Measurements from ENCODE around the gene SMIM35.

Gene SMIM35

DNA sequence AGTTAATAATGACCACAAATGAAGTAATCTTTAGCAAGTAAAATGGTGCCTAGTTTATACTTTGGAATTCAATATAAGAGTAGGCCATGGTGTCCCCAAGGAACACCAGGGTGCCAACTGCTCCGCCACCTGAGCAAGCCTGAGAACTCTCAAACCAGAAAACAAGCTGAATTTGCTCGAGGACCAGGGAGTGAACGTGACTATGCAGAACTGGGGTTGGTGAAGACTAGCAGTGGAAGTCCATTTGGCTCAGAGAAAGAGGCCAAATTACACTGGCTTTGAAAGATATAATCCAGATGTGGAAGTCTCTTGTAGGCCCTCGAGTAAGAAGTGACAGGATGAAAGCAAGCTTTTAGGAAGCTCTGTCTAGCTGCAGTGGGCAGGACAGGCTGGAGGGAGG is 8.7 kb upstream of the SMIM35 start:
- Histone ChIP-seq H3K14ac (ENCODE audit: low read length) (no peak overlapping the region), H3K79me2 (ENCODE audit: control insufficient read depth, insufficient read depth, low read length, poor library complexity) (no peaks in the 10 kb centered on the region), H2BK120ac (ENCODE audit: insufficient read depth, low read length, poor library complexity) (no peak overlapping the region), H3K9me3 (ENCODE audit: insufficient read depth, low read depth, low read length) (no peaks in the 10 kb centered on the region), H3K18ac (ENCODE audit: low read length) (no peak overlapping the region), H2AK5ac (ENCODE audit: low read length) (no peak overlapping the region), H4K12ac (ENCODE audit: low read depth, low read length) (no peak overlapping the region), H2BK5ac (ENCODE audit: low read depth, low read length, poor library complexity) (no peak overlapping the region), H3K27ac (ENCODE audit: low read depth, low read length) (no peak overlapping the region), H3K36me3 (ENCODE audit: control insufficient read depth in 1 of 2, insufficient read depth in 2 of 2, low read length in 2 of 2) (no peaks in the 10 kb centered on the region), H2AFZ (ENCODE audit: insufficient read depth, low read length, poor library complexity) (no peak overlapping the region), H3K27me3 (ENCODE audit: insufficient read depth, low read length) (no peaks in the 10 kb centered on the region), H2BK12ac (ENCODE audit: low read length) (no peak overlapping the region), H3K4ac (ENCODE audit: low read depth, low read length) (no peak overlapping the region), H3K4me3 (ENCODE audit: low read depth, low read length) (no peak overlapping the region), H4K8ac (ENCODE audit: low read depth, low read length) (no peak overlapping the region), H4K91ac (ENCODE audit: low read depth, low read length) (no peak overlapping the region), H3K9ac (ENCODE audit: low read length) (no peak overlapping the region), H3K4me2 (ENCODE audit: low read length) (no peak overlapping the region), H3K23ac (ENCODE audit: low read length) (no peak overlapping the region), H3K4me1 (ENCODE audit: control insufficient read depth in 1 of 2, insufficient read depth in 2 of 2, low read length in 2 of 2) (no peaks in the 10 kb centered on the region), H3K79me1 (ENCODE audit: low read length) (no peaks in the 10 kb centered on the region)
- WGBS (ENCODE audit: extremely low coverage, insufficient coverage, insufficient read length) = no CpG with 5 or more reads among the region's 4 CpGs
- DNase-seq = no peak

DNA sequence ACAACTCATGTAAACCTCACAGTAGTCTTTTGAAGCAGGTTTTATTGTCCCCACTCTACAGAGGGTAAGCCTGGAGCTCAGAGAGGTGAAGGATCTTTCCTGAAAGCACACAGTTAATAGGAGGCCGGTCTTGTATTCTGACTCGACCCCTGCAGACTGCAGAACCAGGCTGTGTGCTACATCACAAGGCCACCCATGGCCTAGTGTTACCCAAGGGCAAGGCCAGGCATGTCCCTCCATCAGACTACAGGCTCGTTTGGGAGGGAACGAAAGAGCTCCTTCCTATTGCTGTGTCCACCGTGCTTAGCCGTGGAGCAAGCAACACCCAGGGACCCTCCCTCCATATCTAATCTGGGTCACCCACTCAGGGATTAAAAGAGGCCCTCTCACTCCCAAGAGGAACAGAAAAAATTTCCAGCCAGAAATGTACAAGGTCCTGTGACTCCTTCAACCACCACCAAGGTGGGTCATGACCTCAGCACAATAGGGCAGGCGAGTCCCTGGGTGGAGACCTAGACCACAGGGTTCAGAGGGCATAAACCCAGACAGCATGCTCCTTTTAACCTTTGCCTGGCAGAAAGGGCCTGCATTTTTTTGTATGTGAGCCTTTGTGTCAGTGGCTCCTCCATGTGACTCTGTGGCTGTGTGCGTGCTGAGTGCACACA is 6.3 kb upstream of the SMIM35 start:
- Histone ChIP-seq H4K91ac (ENCODE audit: low read depth, low read length) (no peak overlapping the region), H3K27ac (ENCODE audit: low read depth, low read length) (no peak overlapping the region), H3K14ac (ENCODE audit: low read length) (no peak overlapping the region), H3K4ac (ENCODE audit: low read depth, low read length) (no peak overlapping the region), H3K9ac (ENCODE audit: low read length) (no peak overlapping the region), H3K4me3 (ENCODE audit: low read depth, low read length) (no peak overlapping the region), H2BK5ac (ENCODE audit: low read depth, low read length, poor library complexity) (peak overlapping the region; percentile 0), H2BK12ac (ENCODE audit: low read length) (no peak overlapping the region), H3K4me2 (ENCODE audit: low read length) (no peak overlapping the region), H2AK5ac (ENCODE audit: low read length) (no peak overlapping the region), H3K79me1 (ENCODE audit: low read length) (no peaks in the 10 kb centered on the region), H3K4me1 (ENCODE audit: control insufficient read depth in 1 of 2, insufficient read depth in 2 of 2, low read length in 2 of 2) (no peaks in the 10 kb centered on the region), H3K79me2 (ENCODE audit: control insufficient read depth, insufficient read depth, low read length, poor library complexity) (no peaks in the 10 kb centered on the region), H4K12ac (ENCODE audit: low read depth, low read length) (no peak overlapping the region), H4K8ac (ENCODE audit: low read depth, low read length) (no peak overlapping the region), H3K18ac (ENCODE audit: low read length) (no peak overlapping the region), H3K27me3 (ENCODE audit: insufficient read depth, low read length) (no peaks in the 10 kb centered on the region), H2BK120ac (ENCODE audit: insufficient read depth, low read length, poor library complexity) (no peak overlapping the region), H2AFZ (ENCODE audit: insufficient read depth, low read length, poor library complexity) (no peak overlapping the region), H3K9me3 (ENCODE audit: insufficient read depth, low read depth, low read length) (no peaks in the 10 kb centered on the region), H3K36me3 (ENCODE audit: control insufficient read depth in 1 of 2, insufficient read depth in 2 of 2, low read length in 2 of 2) (no peaks in the 10 kb centered on the region), H3K23ac (ENCODE audit: low read length) (no peak overlapping the region)
- no peak for DNase-seq
- WGBS (ENCODE audit: extremely low coverage, insufficient coverage, insufficient read length) = no CpG with 5 or more reads among the region's 8 CpGs

DNA sequence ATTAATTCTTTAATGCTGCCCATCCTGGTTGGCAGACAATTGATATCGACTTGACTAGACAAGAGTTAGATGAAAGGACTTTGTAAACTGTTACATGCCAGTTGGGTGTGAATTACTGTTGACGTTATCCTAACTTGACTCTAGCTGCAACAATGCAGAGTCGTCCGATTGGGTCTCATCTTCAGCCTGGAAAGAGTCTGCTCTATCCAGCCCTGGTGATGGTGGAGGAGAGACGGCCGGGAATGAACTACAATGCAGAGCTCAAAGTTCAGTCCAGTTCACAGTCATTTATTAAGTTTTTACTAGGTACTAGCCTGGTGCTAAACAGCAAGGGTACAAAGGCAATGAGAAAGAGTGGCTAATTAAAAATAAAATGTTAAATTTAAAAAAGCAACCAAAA is 4.9 kb upstream of the SMIM35 start:
- Histone ChIP-seq H3K4me1 (ENCODE audit: control insufficient read depth in 1 of 2, insufficient read depth in 2 of 2, low read length in 2 of 2) (no peaks in the 10 kb centered on the region), H4K12ac (ENCODE audit: low read depth, low read length) (no peak overlapping the region), H2BK5ac (ENCODE audit: low read depth, low read length, poor library complexity) (no peak overlapping the region), H3K9me3 (ENCODE audit: insufficient read depth, low read depth, low read length) (peaks cover 9% of the 10 kb centered on the region), H3K23ac (ENCODE audit: low read length) (no peak overlapping the region), H2AK5ac (ENCODE audit: low read length) (no peak overlapping the region), H2BK12ac (ENCODE audit: low read length) (no peak overlapping the region), H2BK120ac (ENCODE audit: insufficient read depth, low read length, poor library complexity) (no peak overlapping the region), H4K91ac (ENCODE audit: low read depth, low read length) (no peak overlapping the region), H3K4ac (ENCODE audit: low read depth, low read length) (no peak overlapping the region), H3K36me3 (ENCODE audit: control insufficient read depth in 1 of 2, insufficient read depth in 2 of 2, low read length in 2 of 2) (no peaks in the 10 kb centered on the region), H2AFZ (ENCODE audit: insufficient read depth, low read length, poor library complexity) (no peak overlapping the region), H3K27me3 (ENCODE audit: insufficient read depth, low read length) (no peaks in the 10 kb centered on the region), H3K4me2 (ENCODE audit: low read length) (no peak overlapping the region), H4K8ac (ENCODE audit: low read depth, low read length) (no peak overlapping the region), H3K9ac (ENCODE audit: low read length) (no peak overlapping the region), H3K18ac (ENCODE audit: low read length) (no peak overlapping the region), H3K27ac (ENCODE audit: low read depth, low read length) (no peak overlapping the region), H3K79me2 (ENCODE audit: control insufficient read depth, insufficient read depth, low read length, poor library complexity) (no peaks in the 10 kb centered on the region), H3K4me3 (ENCODE audit: low read depth, low read length) (no peak overlapping the region), H3K79me1 (ENCODE audit: low read length) (no peaks in the 10 kb centered on the region), H3K14ac (ENCODE audit: low read length) (no peak overlapping the region)
- no peak for DNase-seq
- no CpG with 5 or more reads among the region's 6 CpGs for WGBS (ENCODE audit: extremely low coverage, insufficient coverage, insufficient read length)

DNA sequence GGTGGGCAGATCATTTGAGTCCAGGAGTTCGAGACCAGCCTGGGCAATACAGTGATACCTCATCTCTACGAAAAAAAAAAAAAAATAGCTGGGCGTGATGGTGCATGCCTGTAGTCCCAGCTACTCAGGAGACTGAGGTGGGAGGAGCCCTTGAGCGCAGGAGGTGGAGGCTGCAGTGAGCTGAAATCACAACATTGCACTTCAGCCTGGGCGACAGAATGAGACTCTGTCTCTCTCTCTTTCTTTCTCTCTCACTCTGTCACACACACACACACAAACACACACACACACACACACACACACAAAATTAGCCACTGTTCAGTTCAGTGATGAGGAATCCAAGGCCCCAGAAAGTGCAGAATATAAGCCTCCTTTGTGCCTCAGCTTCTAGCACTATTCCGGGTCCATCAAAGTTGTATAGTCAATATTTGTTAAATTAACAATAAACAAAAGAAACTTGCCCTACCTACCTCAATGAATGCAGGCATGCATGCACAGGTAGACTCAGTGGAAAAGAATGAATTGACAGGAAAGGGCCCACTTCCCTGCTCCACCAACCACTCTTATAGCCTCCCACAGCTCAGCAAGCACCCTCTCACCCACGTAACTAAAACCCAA is 3.9 kb upstream of the SMIM35 start:
- Histone ChIP-seq H4K12ac (ENCODE audit: low read depth, low read length) (no peak overlapping the region), H2BK5ac (ENCODE audit: low read depth, low read length, poor library complexity) (no peak overlapping the region), H3K9me3 (ENCODE audit: insufficient read depth, low read depth, low read length) (peaks cover 12% of the 10 kb centered on the region), H3K18ac (ENCODE audit: low read length) (no peak overlapping the region), H2BK12ac (ENCODE audit: low read length) (no peak overlapping the region), H3K79me1 (ENCODE audit: low read length) (no peaks in the 10 kb centered on the region), H3K36me3 (ENCODE audit: control insufficient read depth in 1 of 2, insufficient read depth in 2 of 2, low read length in 2 of 2) (no peaks in the 10 kb centered on the region), H3K27me3 (ENCODE audit: insufficient read depth, low read length) (no peaks in the 10 kb centered on the region), H3K14ac (ENCODE audit: low read length) (no peak overlapping the region), H4K91ac (ENCODE audit: low read depth, low read length) (no peak overlapping the region), H3K4me3 (ENCODE audit: low read depth, low read length) (no peak overlapping the region), H3K4me1 (ENCODE audit: control insufficient read depth in 1 of 2, insufficient read depth in 2 of 2, low read length in 2 of 2) (no peaks in the 10 kb centered on the region), H3K79me2 (ENCODE audit: control insufficient read depth, insufficient read depth, low read length, poor library complexity) (no peaks in the 10 kb centered on the region), H3K4me2 (ENCODE audit: low read length) (no peak overlapping the region), H2AK5ac (ENCODE audit: low read length) (no peak overlapping the region), H3K27ac (ENCODE audit: low read depth, low read length) (no peak overlapping the region), H2BK120ac (ENCODE audit: insufficient read depth, low read length, poor library complexity) (no peak overlapping the region), H3K23ac (ENCODE audit: low read length) (no peak overlapping the region), H2AFZ (ENCODE audit: insufficient read depth, low read length, poor library complexity) (no peak overlapping the region), H3K4ac (ENCODE audit: low read depth, low read length) (no peak overlapping the region), H3K9ac (ENCODE audit: low read length) (no peak overlapping the region), H4K8ac (ENCODE audit: low read depth, low read length) (no peak overlapping the region)
- WGBS (ENCODE audit: extremely low coverage, insufficient coverage, insufficient read length) = no CpG with 5 or more reads among the region's 7 CpGs
- DNase-seq = no peak
